Testis (tissue), 2 donors: ENCODE results near the gene OR6B3.

Experiments used
- CTCF ChIP-seq, 3 experiments: fragments of 450-650 bp in 2 of 3; fragments of 200-600 bp in 1 of 3; sonication (generic) in 1 of 3; IDR thresholded peaks; one replicate each; pipeline ENCODE4 v1.5.1; 2016 to 2019; ENCODE audit warnings: antibody characterized with exemption in 3 of 3, mild to moderate bottlenecking in 2 of 3, moderate library complexity in 1 of 3
- POLR2A ChIP-seq: fragments of 450-650 bp; IDR thresholded peaks from one replicate; pipeline ENCODE4 v1.6.1; 2017; ENCODE audit warnings: antibody characterized with exemption, mild to moderate bottlenecking, moderate library complexity

GRCh38 chr2:240042740-240043139 lies 10.6 kb downstream of the OR6B3 start:
- TF ChIP-seq CTCF (IDR thresholded peaks at IDR 0.05) (no peak), POLR2A (no peak)
